Hepatic stellate cell (primary cell): ENCODE results near the gene OAS3.
"Not testable (repeated sequence)": the region's sequence is repeated elsewhere in the genome, so short reads cannot be mapped to it uniquely, and the experiment has no call there.

Experiments
- DNase-seq: peaks from one replicate; pipeline ENCODE4 v3.0.0; 2011; ENCODE audit warnings: low spot score

The OAS3 gene

DNA sequence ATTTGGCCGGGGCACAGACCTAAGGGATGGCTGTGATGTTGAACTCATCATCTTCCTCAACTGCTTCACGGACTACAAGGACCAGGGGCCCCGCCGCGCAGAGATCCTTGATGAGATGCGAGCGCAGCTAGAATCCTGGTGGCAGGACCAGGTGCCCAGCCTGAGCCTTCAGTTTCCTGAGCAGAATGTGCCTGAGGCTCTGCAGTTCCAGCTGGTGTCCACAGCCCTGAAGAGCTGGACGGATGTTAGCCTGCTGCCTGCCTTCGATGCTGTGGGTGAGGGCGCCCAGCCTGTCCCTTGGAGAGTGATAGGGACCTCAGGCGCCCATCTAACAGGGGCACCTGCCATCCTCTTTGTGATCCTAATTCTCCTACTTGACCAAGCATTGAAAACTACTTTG lies 12.4 kb downstream of the OAS3 start:
- DNase-seq: no peak

DNA sequence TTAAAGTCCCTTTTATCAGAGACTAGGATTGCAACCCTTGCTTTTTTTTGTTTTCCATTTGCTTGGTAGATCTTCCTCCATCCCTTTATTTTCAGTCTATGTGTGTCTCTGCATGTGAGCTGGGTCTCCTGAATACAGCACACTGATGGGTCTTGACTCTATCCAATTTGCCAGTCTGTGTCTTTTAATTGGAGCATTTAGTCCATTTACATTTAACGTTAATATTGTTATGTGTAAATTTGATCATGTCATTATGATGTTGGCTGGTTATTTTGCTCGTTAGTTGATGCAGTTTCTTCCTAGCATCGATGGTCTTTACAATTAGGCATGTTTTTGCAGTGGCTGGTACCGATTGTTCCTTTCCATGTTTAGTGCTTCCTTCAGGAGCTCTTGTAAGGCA lies 18.9 kb downstream of the OAS3 start:
- not testable (repeated sequence) for DNase-seq

GRCh38 chr12:112961074-112961473 lies 22.8 kb downstream of the OAS3 start:
- DNase-seq: no peak

- no peak for DNase-seq
Measured at GRCh38 chr12:112961536-112961935, 23.3 kb downstream of the OAS3 start.

DNA sequence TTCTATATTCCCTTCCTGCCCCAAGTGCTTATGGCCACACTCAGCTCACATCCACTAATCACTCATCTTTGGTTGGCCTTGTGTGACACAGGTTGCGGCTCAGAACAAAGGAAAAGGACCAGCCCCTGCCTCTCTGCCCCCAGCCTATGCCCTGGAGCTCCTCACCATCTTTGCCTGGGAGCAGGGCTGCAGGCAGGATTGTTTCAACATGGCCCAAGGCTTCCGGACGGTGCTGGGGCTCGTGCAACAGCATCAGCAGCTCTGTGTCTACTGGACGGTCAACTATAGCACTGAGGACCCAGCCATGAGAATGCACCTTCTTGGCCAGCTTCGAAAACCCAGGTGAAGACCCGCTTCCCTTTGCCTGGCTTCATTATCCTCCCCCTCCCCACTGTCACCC lies 24.3 kb downstream of the OAS3 start:
- no peak for DNase-seq

DNA sequence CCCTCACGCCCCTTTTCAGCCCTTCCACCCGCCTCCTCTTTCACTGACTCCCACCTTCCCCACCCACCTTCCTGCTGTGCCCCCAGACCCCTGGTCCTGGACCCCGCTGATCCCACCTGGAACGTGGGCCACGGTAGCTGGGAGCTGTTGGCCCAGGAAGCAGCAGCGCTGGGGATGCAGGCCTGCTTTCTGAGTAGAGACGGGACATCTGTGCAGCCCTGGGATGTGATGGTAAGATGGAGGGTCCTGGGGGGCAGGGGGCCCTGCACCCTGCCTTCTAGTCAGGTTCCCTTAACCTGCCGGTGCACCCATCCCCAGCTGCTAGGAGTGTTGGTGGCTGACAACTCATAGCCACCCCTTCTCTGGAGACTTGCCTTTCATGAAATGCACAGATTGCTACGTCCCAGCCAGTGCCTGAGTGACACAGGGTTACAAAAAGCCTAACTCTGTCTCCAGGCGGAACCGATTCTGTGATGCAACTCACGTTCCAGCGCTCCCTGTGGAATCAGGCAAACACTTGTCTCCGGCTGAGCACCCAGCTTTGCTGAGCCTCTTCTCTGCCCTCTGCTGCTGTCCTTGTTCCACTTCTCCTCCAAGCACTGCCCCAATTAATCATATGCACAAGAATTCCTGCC lies 25.1 kb downstream of the OAS3 start:
- DNase-seq: no peak

GRCh38 chr12:112964067-112964670 lies 25.9 kb downstream of the OAS3 start:
- DNase-seq: no peak

GRCh38 chr12:112964915-112965314 lies 26.6 kb downstream of the OAS3 start:
- DNase-seq: no peak

DNA sequence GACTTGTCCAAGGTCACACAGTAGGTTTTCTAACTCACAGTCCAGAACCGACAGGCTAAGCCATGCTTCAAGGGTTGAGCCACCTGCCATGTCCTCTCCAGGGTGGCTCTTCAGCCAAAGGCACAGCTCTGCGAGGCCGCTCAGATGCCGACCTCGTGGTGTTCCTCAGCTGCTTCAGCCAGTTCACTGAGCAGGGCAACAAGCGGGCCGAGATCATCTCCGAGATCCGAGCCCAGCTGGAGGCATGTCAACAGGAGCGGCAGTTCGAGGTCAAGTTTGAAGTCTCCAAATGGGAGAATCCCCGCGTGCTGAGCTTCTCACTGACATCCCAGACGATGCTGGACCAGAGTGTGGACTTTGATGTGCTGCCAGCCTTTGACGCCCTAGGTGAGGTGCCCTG lies 27.4 kb downstream of the OAS3 start:
- DNase-seq: no peak

GRCh38 chr12:112967306-112967705 lies 29.0 kb downstream of the OAS3 start:
- no peak for DNase-seq

DNA sequence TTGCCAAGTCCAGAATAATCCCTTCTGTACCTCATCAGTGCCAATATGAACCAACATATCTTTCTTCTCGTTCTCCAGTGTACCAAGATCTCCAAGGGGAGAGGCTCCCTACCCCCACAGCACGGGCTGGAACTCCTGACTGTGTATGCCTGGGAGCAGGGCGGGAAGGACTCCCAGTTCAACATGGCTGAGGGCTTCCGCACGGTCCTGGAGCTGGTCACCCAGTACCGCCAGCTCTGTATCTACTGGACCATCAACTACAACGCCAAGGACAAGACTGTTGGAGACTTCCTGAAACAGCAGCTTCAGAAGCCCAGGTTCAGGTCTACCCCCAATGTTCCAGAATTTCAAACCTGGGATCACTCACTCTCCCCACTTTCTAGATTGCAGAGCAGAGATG lies 29.6 kb downstream of the OAS3 start:
- no peak for DNase-seq

- no peak for DNase-seq
Measured at GRCh38 chr12:112969547-112970306, 31.5 kb downstream of the OAS3 start.

- DNase-seq: no peak
Measured at GRCh38 chr12:112970391-112970790, 32.1 kb downstream of the OAS3 start.

DNA sequence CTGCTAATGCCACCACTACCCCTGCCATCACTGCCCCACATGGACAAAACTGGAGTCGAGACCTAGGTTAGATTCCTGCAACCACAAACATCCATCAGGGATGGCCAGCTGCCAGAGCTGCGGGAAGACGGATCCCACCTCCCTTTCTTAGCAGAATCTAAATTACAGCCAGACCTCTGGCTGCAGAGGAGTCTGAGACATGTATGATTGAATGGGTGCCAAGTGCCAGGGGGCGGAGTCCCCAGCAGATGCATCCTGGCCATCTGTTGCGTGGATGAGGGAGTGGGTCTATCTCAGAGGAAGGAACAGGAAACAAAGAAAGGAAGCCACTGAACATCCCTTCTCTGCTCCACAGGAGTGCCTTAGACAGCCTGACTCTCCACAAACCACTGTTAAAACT lies 33.0 kb downstream of the OAS3 start:
- no peak for DNase-seq

- DNase-seq: no peak
Measured at GRCh38 chr12:112973011-112973735, 34.9 kb downstream of the OAS3 start.

GRCh38 chr12:112973818-112974231 lies 35.6 kb downstream of the OAS3 start:
- no peak for DNase-seq

DNA sequence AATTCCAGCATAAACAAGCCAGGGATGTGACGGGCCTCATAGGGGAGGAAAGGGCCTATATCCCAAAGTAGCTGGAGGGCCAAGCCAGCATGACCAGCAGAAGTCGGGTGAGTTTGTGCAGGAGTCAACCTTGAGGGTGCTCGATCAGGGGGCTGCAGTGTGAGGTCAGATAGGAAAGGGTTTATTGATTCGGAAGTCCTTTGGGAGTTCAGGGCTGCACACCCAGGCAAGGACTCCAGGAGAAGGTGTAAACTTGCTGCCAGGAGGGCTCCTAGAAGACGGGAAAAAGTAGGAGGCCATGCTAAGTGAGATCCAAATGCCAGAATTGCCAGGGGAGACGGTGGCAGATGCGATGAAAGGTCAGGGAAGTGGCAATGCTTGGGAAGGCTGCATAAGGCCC lies 36.6 kb downstream of the OAS3 start:
- DNase-seq: no peak

DNA sequence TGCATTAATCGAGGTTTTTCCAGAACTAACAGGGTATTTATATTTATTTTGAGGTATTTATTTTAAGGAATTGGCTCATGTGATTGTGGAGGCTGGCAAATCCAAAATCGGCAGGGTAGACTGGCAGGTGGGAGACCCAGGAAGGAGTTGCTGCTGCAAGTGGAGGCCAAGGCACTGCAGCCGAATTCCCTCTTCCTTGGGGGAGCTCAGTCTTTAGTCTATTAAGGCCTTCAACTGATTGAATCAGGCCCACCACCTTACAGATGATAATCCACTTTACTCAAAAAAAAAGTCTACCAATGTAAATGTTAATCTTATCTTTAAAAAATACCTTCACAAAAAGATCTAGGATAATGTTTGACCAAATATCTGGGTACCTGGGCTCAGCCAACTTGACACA lies 38.9 kb downstream of the OAS3 start:
- DNase-seq: no peak

- no peak for DNase-seq
Measured at GRCh38 chr12:112977641-112978040, 39.4 kb downstream of the OAS3 start.

- peak; percentile 78 for DNase-seq
Measured at GRCh38 chr12:112978163-112979040, 40.1 kb downstream of the OAS3 start, which contains the start of gene OAS2. TSS of gene OAS2 (plus strand) at chr12:112978519. CDS start at chr12:112978609, 90 bp downstream.

DNA sequence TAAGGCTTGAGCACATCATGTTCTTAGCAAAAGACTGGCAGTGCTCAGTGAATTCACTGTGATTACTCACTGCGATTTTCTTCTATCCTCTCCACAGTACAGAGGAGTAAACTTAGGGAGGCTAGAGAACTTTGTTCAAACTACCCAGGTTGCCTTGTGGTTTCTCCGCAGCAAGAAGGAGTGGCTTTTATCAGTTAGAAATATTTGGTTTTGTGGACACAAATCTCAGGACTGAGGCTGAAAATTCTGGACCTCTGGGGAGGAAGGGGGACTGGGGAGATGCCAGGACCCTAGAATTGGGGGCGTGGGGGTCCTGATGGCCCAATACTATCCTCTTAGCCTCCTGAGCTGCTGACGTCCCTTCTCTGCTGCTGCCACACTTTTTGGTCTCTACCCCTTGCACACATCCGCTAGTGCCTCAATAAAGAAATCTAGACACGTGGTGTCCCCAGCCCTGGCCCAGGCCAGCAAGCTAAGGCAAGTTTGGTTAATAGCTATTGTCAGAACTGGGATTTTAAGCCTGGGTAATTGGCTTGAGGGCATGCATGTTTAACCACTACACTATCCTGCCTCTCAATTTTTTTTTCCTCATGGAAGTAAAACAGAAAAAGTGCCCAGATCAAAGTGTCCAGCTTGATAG lies 40.9 kb downstream of the OAS3 start:
- no peak for DNase-seq
